ENCODE data around the gene LMNA. TPM values are rescaled to one million over a fixed set of nuclear protein-coding genes. Genes with fewer than 3 reads are reported as not detected.

LMNA gene
- total and polyA plus RNA-seq, 4 donors: 163 to 547 (median 193) TPM

DNA sequence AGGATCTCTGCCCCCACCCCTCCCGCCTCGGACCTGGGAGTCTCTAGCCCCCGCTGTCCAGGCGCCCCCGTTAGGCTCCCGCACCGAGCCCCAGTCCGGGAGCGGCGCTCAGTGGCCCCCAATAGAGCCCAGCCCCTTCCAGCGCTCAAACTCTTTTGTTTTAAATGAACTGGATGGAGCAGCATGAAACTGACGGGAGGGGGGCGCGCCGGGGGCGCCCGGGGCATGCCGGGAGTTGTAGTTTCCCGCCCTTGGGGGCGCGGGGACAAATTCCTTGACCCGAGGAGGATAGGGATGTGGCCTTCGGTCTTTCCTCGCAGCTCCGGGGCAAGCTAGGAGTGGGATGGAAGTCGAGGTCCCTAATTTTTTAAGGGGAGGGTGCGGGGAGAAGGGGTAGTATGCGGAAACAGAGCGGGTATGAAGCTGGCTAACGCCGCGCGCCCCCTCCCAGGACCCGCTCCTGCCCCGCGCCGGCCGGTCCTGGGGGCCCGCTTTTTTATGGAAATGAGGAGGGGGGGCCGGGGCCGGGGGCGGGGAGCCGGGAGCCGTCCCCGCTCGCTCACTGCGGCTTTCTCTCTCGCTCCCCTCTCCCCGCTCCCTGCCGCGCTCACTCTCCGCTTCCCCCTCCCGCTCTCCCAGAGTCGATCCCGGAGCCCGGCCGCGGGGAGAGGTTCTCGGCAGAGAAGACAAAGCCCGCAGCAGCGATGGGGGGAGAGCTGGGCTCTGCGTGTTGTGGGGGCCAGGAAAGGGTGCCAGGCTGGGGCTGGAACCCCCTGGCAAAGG, 32.0 kb upstream of the LMNA start, which contains the start of gene MEX3A:
MEX3A (minus strand) TSS at position 157 of the 783 bp plus-strand sequence. CDS start 467 bp downstream, outside the sequence.
- ATAC-seq (ENCODE audit: insufficient read depth, low FRiP score) (peak; percentile 86), DNase-seq (peak; percentile 96 to 97 (median 96))
- Histone ChIP-seq H3K9me3 (ENCODE audit: control insufficient read depth in 4 of 4, insufficient read depth in 3 of 4, low read length in 3 of 4) (no peaks in the 10 kb centered on the region), H3K27ac (ENCODE audit: low read depth in 1 of 2, low read length in 1 of 2) (no peak within 1 kb of the TSS), H3K27me3 (ENCODE audit: control insufficient read depth in 3 of 3, insufficient read depth in 3 of 3, low read length in 2 of 3) (no peaks in the 10 kb centered on the region), H3K36me3 (ENCODE audit: control insufficient read depth in 4 of 4, insufficient read depth in 4 of 4, low read length in 4 of 4) (peaks cover 0 to 4% (median 0%) of the 10 kb centered on the region in 4 donors), H3K4me3 (peak within 1 kb of the TSS; percentile 48), H3K4me1 (ENCODE audit: control insufficient read depth in 5 of 5, insufficient read depth in 5 of 5, low read length in 5 of 5) (peaks cover 0 to 45% (median 19%) of the 10 kb centered on the region in 5 donors), H3K9ac (ENCODE audit: insufficient read depth in 1 of 2, low read length in 2 of 2) (peak within 1 kb of the TSS; percentile 73 to 80)
- WGBS, 2 donors: 0 to 1% methylated on average over 49 to 62 of the region's 62 CpGs
- TF ChIP-seq, protein P1, sequence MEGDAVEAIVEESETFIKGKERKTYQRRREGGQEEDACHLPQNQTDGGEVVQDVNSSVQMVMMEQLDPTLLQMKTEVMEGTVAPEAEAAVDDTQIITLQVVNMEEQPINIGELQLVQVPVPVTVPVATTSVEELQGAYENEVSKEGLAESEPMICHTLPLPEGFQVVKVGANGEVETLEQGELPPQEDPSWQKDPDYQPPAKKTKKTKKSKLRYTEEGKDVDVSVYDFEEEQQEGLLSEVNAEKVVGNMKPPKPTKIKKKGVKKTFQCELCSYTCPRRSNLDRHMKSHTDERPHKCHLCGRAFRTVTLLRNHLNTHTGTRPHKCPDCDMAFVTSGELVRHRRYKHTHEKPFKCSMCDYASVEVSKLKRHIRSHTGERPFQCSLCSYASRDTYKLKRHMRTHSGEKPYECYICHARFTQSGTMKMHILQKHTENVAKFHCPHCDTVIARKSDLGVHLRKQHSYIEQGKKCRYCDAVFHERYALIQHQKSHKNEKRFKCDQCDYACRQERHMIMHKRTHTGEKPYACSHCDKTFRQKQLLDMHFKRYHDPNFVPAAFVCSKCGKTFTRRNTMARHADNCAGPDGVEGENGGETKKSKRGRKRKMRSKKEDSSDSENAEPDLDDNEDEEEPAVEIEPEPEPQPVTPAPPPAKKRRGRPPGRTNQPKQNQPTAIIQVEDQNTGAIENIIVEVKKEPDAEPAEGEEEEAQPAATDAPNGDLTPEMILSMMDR (IDR thresholded peaks at IDR 0.05; ENCODE audit: control extremely low read depth, extremely low read depth): no peak

- Histone ChIP-seq H3K27me3 (ENCODE audit: control insufficient read depth in 3 of 3, insufficient read depth in 3 of 3, low read length in 2 of 3) (no peaks in the 10 kb centered on the region), H3K27ac (ENCODE audit: low read depth in 1 of 2, low read length in 1 of 2) (no peak overlapping the region), H3K9ac (ENCODE audit: insufficient read depth in 1 of 2, low read length in 2 of 2) (peak overlapping the region; percentile 16 to 32), H3K36me3 (ENCODE audit: control insufficient read depth in 4 of 4, insufficient read depth in 4 of 4, low read length in 4 of 4) (peaks cover 0 to 3% (median 0%) of the 10 kb centered on the region in 4 donors), H3K4me3 (no peak overlapping the region), H3K9me3 (ENCODE audit: control insufficient read depth in 4 of 4, insufficient read depth in 3 of 4, low read length in 3 of 4) (no peaks in the 10 kb centered on the region), H3K4me1 (ENCODE audit: control insufficient read depth in 5 of 5, insufficient read depth in 5 of 5, low read length in 5 of 5) (peaks cover 0 to 29% (median 12%) of the 10 kb centered on the region in 5 donors)
- 63 to 73% methylated on average over 7 of the region's 7 CpGs for WGBS, 2 donors
- ATAC-seq (ENCODE audit: insufficient read depth, low FRiP score) (no peak), DNase-seq (no peak)
- TF ChIP-seq, protein P1 (IDR thresholded peaks at IDR 0.05; ENCODE audit: control extremely low read depth, extremely low read depth): no peak
These were observed 30.4 kb upstream of the LMNA start for GRCh38 chr1:156083800-156084790.

GRCh38 chr1:156086256-156086662, 28.3 kb upstream of the LMNA start:
- peak; percentile 56 to 69 (median 59) for DNase-seq
- no peak overlapping the region for H3K27ac ChIP-seq (ENCODE audit: low read depth in 1 of 2, low read length in 1 of 2)

More at GRCh38 chr1:156086256-156086662, 28.3 kb upstream of the LMNA start:
- Histone ChIP-seq H3K27me3 (ENCODE audit: control insufficient read depth in 3 of 3, insufficient read depth in 3 of 3, low read length in 2 of 3) (no peaks in the 10 kb centered on the region), H3K36me3 (ENCODE audit: control insufficient read depth in 4 of 4, insufficient read depth in 4 of 4, low read length in 4 of 4) (peaks cover 0 to 2% (median 0%) of the 10 kb centered on the region in 4 donors), H3K9ac (ENCODE audit: insufficient read depth in 1 of 2, low read length in 2 of 2) (no peak overlapping the region), H3K4me1 (ENCODE audit: control insufficient read depth in 5 of 5, insufficient read depth in 5 of 5, low read length in 5 of 5) (peaks cover 0 to 19% (median 5%) of the 10 kb centered on the region in 5 donors), H3K4me3 (no peak overlapping the region), H3K9me3 (ENCODE audit: control insufficient read depth in 4 of 4, insufficient read depth in 3 of 4, low read length in 3 of 4) (no peaks in the 10 kb centered on the region)
- 34 to 64% methylated on average over 1 of the region's 1 CpG for WGBS, 2 donors
- TF ChIP-seq, protein P1 (IDR thresholded peaks at IDR 0.05; ENCODE audit: control extremely low read depth, extremely low read depth): no peak
- ATAC-seq (ENCODE audit: insufficient read depth, low FRiP score): no peak
